Stimulated activated naive CD4-positive, alpha-beta T cell treated with Interleukin-2 at 50 U/mL for 16 hours (primary cell): Measurements from ENCODE around the gene GRK6.
A peak's percentile ranks its signal among the peaks of the same experiment; 100 is the strongest.

Experiments
- DNase-seq: peaks from one replicate; lab custom pipeline; 2025; lab: John Stamatoyannopoulos, UW

Gene GRK6

GRCh38 chr5:177453852-177454396 lies 27.4 kb downstream of the GRK6 start:
- DNase-seq = no peak

GRCh38 chr5:177454397-177455035 lies 28.0 kb downstream of the GRK6 start:
- peak; percentile 87 for DNase-seq

GRCh38 chr5:177455036-177455660 lies 28.7 kb downstream of the GRK6 start:
- DNase-seq = peak; percentile 88

GRCh38 chr5:177455661-177456590 lies 29.4 kb downstream of the GRK6 start:
- peak; percentile 91 for DNase-seq

- DNase-seq = no peak
Measured at GRCh38 chr5:177456591-177456964, 30.1 kb downstream of the GRK6 start.

- DNase-seq = peak; percentile 54
Measured at GRCh38 chr5:177456976-177457851, 30.7 kb downstream of the GRK6 start.

- no peak for DNase-seq
Measured at GRCh38 chr5:177457852-177458681, 31.6 kb downstream of the GRK6 start.

GRCh38 chr5:177458912-177459350 lies 32.5 kb downstream of the GRK6 start:
- no peak for DNase-seq

- DNase-seq = no peak
Measured at GRCh38 chr5:177459357-177459756, 32.9 kb downstream of the GRK6 start.

- no peak for DNase-seq
Measured at GRCh38 chr5:177459819-177460628, 33.5 kb downstream of the GRK6 start.

- no peak for DNase-seq
Measured at GRCh38 chr5:177462021-177462670, 35.7 kb downstream of the GRK6 start.

- no peak for DNase-seq
Measured at GRCh38 chr5:177465044-177465443, 38.6 kb downstream of the GRK6 start.

GRCh38 chr5:177466861-177467260 lies 40.4 kb downstream of the GRK6 start:
- no peak for DNase-seq

- no peak for DNase-seq
Measured at GRCh38 chr5:177467436-177467835, 41.0 kb downstream of the GRK6 start.

- DNase-seq = no peak
Measured at GRCh38 chr5:177468329-177468684, 41.8 kb downstream of the GRK6 start.

GRCh38 chr5:177468685-177469628 lies 42.5 kb downstream of the GRK6 start:
- DNase-seq = no peak

GRCh38 chr5:177469750-177470525 lies 43.5 kb downstream of the GRK6 start:
- DNase-seq = no peak
